ENCODE results near the gene ATG13.
"Not testable (repeated sequence)": the region's sequence is repeated elsewhere in the genome, so short reads cannot be mapped to it uniquely, and the experiment has no call there.

ATG13 gene

GRCh38 chr11:46649180-46649738 is 31.9 kb downstream of the ATG13 start:
- no peak for DNase-seq

GRCh38 chr11:46655631-46656030 is 38.3 kb downstream of the ATG13 start:
- DNase-seq: no peak

DNA sequence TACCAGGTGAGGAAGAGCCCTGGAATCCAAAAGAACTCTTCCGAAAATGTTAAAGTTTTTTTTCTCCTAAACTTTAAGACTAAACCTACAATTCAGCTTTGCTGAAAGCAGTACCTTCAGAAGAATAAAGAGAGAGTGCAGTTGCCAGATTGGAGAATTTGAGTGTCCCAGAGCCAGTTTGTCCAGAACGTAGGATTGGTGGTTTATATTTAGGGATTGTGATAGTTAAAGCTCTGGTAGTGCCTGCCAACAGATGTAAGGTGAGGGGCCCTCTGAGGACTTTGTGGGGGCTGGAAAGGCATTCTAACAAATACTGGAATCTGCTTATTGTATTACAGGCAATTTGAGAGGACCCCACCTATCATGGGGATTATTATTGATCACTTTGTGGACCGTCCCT is 39.8 kb downstream of the ATG13 start:
- no peak for DNase-seq

GRCh38 chr11:46658259-46658658 is 40.9 kb downstream of the ATG13 start:
- DNase-seq: no peak

DNA sequence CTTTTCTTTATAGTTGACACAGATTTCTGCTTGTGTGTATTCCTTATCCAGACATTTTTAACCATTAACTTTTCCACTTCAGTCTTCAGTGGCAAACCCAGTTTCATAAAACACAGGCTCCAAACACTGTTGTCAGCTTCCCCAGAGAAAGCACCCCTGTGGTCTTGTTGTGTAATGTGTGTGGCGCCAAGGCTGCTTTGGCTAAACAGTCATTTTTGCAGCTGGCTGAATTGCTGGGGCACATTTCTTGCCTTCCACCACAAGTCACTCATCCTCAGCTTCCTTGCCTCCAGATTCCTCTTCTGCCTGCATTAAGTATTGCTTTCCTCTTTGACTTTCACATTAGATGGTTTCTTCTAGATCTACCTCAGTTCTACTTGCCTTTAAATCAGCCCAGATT is 42.6 kb downstream of the ATG13 start:
- DNase-seq: no peak

- DNase-seq: no peak
These were observed 44.5 kb downstream of the ATG13 start for GRCh38 chr11:46661836-46662235.

DNA sequence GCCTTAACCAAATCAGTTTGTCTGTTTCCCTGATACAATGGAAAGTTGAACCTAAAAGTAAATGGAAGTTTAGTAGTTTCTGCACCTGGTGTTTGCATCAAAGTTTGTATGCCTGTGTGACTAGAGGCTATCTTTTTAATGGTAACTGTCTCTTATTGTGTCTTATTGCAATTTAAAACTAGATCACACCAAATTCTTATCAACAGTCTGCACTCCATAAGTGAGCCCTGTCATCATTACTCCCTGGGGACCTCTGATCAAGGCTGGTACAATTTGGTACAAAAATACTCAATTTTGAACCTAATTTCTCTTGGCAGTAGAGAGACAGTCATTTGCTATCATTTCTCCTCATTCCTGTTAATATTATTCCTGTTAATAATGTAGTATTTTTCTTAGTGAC is 45.0 kb downstream of the ATG13 start:
- no peak for DNase-seq

- DNase-seq: no peak
These were observed 46.1 kb downstream of the ATG13 start for GRCh38 chr11:46663277-46663940.

DNA sequence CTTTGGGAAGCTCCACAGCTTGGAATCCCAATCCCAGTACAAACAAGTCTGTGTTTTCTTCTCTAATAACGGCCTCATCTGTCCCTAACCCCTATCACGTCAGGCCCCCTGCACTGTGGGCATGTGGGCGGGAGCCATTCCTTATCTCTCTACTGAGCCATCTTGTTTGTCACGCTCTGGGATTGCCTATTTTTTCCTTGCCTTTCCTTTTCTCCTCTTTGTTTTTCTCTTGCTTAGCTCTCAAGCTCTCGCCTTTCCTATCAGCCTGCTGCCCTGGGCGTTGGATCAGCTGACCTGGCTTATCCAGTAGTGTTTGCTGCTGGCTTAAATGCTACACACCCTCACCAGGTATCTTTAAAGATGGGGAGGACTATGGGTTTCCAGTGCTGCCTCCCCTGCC is 47.3 kb downstream of the ATG13 start:
- DNase-seq: no peak

GRCh38 chr11:46665356-46665755 is 48.0 kb downstream of the ATG13 start:
- DNase-seq: no peak

- DNase-seq: no peak
These were observed 49.2 kb downstream of the ATG13 start for GRCh38 chr11:46666516-46666915.

- no peak for DNase-seq
These were observed 49.7 kb downstream of the ATG13 start for GRCh38 chr11:46667043-46667481.

- no peak for DNase-seq
These were observed 51.2 kb downstream of the ATG13 start for GRCh38 chr11:46668480-46669085.

- peak; percentile 44 for DNase-seq
These were observed 52.4 kb downstream of the ATG13 start for GRCh38 chr11:46669711-46670139.

- not testable (repeated sequence) for DNase-seq
These were observed 53.2 kb downstream of the ATG13 start for GRCh38 chr11:46670521-46670920.

GRCh38 chr11:46671958-46672315 is 54.6 kb downstream of the ATG13 start:
- no peak for DNase-seq

- DNase-seq: no peak
These were observed 55.1 kb downstream of the ATG13 start for GRCh38 chr11:46672381-46672839.

DNA sequence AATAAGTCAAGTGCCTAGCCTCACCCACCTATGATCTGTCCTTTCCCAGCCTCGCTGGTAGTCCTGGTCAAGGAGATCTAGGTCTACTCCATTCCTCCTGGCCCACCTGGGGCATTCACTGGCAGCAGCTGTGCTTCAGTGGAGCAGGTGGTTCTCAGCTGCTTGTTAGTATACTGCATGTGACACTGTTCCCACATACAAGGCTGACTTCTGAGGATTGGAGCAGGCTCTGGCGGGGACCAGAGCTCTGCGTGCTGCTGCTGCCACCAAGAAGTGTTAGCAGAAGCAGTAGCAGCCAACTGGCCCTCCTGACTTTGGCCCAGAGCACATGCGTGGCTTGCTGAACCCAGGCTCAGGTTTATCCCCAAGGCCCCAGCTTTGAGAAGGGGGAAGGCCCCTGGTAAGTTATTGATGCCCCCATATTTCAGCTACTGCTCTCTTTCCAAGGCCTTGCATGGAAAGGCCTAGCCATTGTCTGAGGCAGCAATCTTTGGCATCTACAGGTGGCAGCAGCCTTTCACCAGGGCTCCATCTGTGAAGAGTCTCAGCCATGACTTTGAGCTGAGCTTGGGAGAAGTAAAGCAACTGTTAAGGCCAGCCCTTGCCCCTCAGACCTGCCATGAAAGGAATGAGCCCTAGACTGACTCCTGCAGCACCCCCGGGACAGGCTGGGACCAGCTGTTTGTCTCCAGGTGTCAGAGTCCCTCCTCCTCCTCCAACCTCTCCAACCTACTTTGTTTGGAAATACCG is 56.5 kb downstream of the ATG13 start:
- DNase-seq: peak; percentile 9

GRCh38 chr11:46674463-46675287 is 57.3 kb downstream of the ATG13 start:
- no peak for DNase-seq

DNA sequence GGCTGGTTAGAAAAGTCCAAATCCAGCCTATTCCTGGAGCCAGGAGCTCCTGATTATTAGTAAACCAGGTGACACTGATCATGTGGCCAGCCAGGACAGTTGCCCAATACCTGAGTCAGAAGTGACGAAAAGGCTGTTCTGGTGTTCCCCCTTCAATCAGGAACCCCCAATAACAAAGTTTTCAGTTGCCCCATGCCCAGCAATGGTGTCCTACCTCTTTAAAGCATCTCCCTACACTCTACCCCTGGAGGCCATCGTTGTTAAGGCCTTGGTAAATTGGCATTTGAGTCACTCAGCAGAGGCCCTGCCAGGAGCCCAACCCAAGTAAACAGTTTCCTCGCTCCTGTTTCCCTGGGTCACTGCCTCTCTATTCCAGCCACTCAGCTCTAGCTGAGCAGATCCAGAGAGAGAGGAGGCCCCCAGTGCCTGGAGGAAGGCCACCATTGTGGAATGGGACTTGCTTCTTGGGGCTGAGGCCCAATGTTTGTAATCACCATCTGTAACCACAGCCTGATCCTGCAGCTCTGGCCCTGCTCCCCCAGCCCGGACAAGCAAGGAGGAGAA is 58.0 kb downstream of the ATG13 start:
- peak; percentile 15 for DNase-seq

DNA sequence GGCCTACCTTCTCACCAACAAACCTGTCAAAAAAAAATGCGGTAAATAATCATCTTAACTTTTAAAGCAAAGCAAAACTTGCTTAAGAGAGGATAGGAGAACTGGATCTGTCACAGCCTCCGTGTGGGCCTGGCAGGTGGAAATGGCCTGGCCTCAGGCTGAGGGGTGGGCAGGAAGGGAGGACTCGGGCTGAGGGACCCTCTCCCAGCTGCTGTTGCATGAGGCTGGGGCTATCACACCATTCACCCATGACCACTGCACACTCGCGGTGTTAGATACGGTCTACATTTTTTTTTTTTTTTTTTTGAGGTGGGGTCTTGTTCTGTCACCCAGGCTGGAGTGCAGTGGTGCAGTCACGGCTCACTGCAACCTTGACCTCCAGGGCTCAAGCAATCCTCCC is 58.6 kb downstream of the ATG13 start:
- no peak for DNase-seq

DNA sequence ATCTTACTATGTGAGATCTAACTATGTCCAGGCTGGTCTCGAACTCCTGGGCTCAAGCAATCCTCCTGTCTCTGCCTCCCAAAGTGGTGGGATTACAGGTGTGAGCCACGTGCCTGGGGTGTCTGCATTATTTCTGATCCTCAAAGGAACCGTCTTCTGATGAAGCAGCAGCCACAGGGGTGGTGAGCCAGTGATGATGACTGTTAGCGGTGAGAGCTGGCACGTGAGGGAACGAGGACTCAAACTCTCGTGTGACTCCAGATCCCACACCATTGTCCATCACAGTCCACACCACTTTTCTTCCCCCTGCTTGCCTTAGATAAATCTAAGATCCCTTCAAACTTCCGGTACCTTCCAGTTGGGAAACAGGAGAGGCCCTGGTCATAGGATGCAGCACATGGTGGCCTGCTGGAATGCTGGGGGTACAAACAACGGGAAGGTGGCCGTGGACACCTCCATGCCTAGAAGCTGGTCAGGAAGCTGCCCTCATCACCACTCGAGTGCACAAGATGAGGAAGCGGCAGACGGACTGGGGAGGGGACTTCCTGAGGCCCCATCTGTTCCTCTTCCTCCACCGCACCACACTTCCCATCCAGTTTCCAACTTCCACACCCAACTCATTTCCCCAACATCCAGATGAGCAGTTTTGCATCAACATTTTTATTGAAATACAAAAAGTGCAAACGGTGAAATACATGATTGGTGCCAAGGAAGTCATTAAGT is 59.2 kb downstream of the ATG13 start:
- no peak for DNase-seq
